GM06990 (cell line): ENCODE data around the gene GDPD4.

Source experiments
- DNase-seq: peaks from one replicate; pipeline ENCODE4 v3.0.0-alpha.2; 2011; ENCODE audit not compliant: insufficient read length; ENCODE audit errors: extremely low read depth
- H3K27me3 ChIP-seq: replicated peaks from 2 replicates; pipeline ENCODE4 v1.6.0; 2011; ENCODE audit warnings: low read length; ENCODE audit not compliant: control insufficient read depth, insufficient read depth
- H3K36me3 ChIP-seq: 2 replicates; pipeline ENCODE4 v1.5.1; 2011; ENCODE audit warnings: low read length; ENCODE audit not compliant: control insufficient read depth, insufficient read depth
- H3K4me3 ChIP-seq: replicated peaks from 2 replicates; pipeline ENCODE4 v1.5.1; 2011; ENCODE audit warnings: low read depth, mild to moderate bottlenecking, control low read depth, low read length
- TF ChIP-seq, protein P1 (sequence below): IDR thresholded peaks from 2 replicates; pipeline ENCODE4 v1.5.1; 2011; ENCODE audit warnings: low read length, control low read depth, mild to moderate bottlenecking, inconsistent platforms; ENCODE audit not compliant: insufficient read depth, poor library complexity, severe bottlenecking

The GDPD4 gene

DNA sequence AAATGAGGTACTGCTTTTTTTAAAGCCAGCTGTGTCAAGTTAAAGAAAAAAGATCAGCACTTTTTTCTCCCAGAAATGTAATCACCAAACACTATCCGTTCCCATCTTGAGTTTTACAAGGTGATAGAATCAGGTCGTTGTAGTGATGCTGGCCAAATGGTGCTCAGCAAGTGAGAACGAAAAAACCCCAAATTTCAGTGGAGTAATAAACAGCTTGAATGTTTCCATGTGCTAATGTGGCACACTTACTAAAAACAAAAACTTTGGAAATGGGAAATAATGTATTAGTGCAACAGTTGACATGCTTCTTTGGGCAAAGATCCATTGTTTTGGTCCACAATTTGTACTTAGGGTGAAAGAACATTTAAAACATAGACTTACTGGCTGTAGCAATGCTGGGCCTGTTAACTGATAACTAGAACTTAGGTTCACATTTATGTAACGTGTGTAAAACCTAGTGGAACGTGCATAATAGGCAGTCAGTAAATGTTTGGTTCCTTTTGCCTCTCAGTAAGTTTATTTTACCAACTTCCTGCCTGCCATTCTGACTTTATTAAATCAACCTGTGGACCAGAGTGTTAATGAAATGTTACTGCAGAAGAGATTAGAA, 15.4 kb upstream of the GDPD4 start:
- Histone ChIP-seq H3K27me3 (no peaks in the 10 kb centered on the region), H3K4me3 (no peak overlapping the region), H3K36me3 (peaks cover 1% of the 10 kb centered on the region; the same call in 1 of the 2 replicates)
- TF ChIP-seq, protein P1, sequence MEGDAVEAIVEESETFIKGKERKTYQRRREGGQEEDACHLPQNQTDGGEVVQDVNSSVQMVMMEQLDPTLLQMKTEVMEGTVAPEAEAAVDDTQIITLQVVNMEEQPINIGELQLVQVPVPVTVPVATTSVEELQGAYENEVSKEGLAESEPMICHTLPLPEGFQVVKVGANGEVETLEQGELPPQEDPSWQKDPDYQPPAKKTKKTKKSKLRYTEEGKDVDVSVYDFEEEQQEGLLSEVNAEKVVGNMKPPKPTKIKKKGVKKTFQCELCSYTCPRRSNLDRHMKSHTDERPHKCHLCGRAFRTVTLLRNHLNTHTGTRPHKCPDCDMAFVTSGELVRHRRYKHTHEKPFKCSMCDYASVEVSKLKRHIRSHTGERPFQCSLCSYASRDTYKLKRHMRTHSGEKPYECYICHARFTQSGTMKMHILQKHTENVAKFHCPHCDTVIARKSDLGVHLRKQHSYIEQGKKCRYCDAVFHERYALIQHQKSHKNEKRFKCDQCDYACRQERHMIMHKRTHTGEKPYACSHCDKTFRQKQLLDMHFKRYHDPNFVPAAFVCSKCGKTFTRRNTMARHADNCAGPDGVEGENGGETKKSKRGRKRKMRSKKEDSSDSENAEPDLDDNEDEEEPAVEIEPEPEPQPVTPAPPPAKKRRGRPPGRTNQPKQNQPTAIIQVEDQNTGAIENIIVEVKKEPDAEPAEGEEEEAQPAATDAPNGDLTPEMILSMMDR = no peak
- DNase-seq = no peak

DNA sequence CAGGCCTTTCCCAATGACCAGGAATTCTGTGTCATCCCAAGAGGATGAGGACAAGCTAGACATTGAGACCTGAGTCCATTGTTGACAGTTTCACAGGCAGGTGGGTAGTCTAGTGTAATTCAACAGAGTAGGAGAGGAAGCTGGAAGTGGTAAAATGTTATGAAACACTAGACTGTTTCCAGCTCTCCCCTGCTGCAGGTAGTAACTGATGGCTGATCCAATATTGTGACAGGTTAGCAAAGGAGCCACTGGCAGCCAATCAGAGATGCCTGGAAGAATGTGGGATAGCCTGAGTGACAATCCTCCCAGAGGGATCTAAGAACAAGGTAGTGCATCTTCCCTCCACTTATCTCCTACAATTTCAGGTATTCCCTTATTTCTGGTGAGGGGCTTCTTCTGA, 10.6 kb upstream of the GDPD4 start:
- no peaks in the 10 kb centered on the region; the same call in 1 of the 2 replicates for H3K27me3 ChIP-seq
- H3K36me3 ChIP-seq = no peaks in the 10 kb centered on the region
- TF ChIP-seq, protein P1 = no peak
- H3K4me3 ChIP-seq = no peak overlapping the region
- no peak for DNase-seq

DNA sequence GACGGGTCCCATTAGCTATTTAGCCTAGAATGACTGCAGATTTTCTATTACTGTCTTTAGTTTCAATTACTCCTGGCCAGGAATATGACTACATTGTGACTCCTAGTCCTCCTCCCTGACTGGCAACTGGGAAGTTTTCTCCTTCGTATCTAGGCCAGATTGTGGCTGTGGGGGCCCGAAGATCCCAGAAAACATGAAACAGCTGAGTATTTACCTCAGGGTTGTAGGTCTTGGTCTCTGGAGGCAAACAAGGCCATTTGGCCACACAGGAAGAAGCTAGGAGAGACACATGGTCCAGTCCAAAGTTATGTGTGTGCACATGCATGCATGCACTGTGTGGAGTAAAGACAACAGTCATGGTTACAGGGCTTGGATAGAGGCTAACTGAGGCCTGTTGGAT, 10.2 kb upstream of the GDPD4 start:
- H3K36me3 ChIP-seq = no peaks in the 10 kb centered on the region
- no peak for DNase-seq
- TF ChIP-seq, protein P1 = no peak
- no peak overlapping the region for H3K4me3 ChIP-seq
- no peaks in the 10 kb centered on the region; the same call in 1 of the 2 replicates for H3K27me3 ChIP-seq

DNA sequence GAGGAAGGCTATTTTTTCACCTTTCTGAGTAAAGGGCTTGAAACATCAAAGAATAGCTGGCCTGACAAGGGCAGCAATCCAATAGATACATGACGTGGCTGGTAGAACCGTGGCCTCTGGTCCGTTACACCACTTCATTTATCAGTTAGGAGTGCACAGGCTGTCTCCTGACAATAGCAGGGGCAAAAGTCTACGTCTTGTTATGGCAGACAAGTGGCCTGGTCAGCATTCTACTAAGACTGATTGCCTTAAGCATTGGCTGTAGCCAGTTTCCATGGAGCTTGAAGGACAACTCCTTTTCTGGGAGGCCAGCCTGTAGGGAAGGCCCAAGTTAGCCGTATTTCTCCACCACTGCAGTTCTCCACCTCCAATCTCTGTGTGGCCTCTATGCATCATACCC, 9.2 kb upstream of the GDPD4 start:
- H3K4me3 ChIP-seq = no peak overlapping the region
- H3K27me3 ChIP-seq = no peaks in the 10 kb centered on the region; the same call in 1 of the 2 replicates
- no peaks in the 10 kb centered on the region for H3K36me3 ChIP-seq
- TF ChIP-seq, protein P1 = no peak
- DNase-seq = no peak

DNA sequence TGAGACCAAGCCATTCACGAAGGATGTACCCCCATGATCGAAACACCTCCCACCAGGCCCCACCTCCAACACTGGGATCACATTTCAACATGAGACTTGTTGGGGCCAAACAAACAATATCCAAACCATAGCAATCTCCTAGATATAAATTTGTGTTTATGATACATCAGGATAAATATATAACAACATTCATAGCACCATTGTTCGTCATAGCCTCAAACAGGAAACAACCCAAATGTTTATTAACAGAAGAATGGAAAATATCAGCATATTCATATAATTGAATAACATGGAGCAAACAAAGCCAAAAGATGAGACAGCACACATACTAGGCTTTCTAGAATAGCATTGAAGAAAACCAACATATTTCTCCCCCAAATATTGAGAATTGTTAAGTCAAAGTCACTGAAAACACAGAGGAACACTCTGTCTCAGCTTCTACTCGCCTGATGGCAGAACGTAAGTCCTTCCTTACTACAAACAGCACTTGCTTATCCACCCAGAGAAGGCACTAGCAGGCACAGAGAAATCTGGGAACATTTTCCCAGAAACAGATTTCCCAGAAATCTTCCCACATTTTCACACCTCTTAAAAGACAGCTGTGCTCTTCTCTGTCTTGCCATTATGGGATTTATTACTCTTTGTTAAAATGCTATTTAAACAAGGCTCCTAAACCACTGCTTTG, 8.1 kb upstream of the GDPD4 start:
- Histone ChIP-seq H3K4me3 (no peak overlapping the region), H3K36me3 (no peaks in the 10 kb centered on the region), H3K27me3 (no peaks in the 10 kb centered on the region; the same call in 1 of the 2 replicates)
- DNase-seq = no peak
- TF ChIP-seq, protein P1 = no peak
